ENCODE measurements around the gene RASA1.
A peak's percentile ranks its signal among the peaks of the same experiment; 100 is the strongest.
"Not testable (repeated sequence)": the region's sequence is repeated elsewhere in the genome, so short reads cannot be mapped to it uniquely, and the experiment has no call there.

The RASA1 gene

DNA sequence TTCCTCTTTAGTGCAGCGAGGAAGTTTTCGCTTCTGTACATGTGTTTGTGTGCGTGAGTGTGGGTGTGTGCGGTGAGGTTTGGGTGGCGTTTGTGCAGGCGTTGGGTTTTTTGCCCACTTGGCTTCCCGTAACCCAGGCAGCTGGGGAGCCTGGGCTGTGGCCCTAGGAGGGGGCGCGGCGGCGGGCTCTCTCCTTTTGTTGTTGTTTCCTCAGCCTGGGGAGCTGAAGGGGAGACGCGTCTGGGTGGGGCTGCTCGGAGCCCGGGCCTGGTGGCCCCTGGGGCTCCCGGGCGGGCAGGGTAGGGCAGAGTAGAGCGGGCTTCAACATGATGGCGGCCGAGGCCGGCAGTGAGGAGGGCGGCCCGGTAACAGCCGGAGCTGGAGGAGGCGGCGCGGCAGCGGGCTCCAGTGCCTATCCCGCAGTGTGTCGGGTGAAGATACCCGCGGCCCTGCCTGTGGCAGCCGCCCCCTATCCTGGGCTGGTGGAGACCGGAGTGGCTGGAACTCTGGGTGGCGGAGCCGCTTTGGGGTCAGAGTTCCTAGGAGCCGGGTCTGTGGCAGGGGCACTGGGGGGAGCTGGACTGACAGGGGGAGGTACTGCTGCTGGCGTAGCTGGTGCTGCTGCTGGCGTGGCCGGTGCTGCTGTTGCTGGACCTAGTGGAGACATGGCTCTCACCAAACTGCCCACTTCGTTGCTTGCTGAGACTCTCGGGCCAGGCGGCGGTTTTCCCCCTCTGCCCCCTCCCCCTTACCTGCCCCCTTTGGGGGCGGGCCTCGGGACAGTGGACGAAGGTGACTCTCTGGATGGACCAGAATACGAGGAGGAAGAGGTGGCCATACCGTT is 665 bp downstream of the RASA1 start:
- Histone ChIP-seq H4K91ac (ENCODE audit: low read depth, low read length, poor library complexity) (no peak overlapping the region), H2BK12ac (ENCODE audit: low read length) (no peak overlapping the region), H2BK15ac (ENCODE audit: low read length) (peak overlapping the region; percentile 67), H3K27me3 (ENCODE audit: control insufficient read depth in 3 of 3, insufficient read depth in 3 of 3, low read depth in 1 of 3, low read length in 3 of 3) (no peaks in the 10 kb centered on the region), H3K4me2 (ENCODE audit: insufficient read depth, low read length, poor library complexity, severe bottlenecking) (peak overlapping the region; percentile 65), H3K4me3 (ENCODE audit: low read length in 2 of 2) (peak overlapping the region; percentile 74 to 100), H3K9me3 (replicated peaks in 1 of 2; ENCODE audit: control insufficient read depth in 2 of 2, insufficient read depth in 1 of 2, low read depth in 1 of 2, low read length in 2 of 2) (no peaks in the 10 kb centered on the region), H2BK120ac (ENCODE audit: low read depth, low read length) (no peak overlapping the region), H2BK5ac (ENCODE audit: low read length) (peak overlapping the region; percentile 99), H3K79me1 (ENCODE audit: low read depth, low read length) (peaks cover 5% of the 10 kb centered on the region), H3K27ac (replicated peaks; ENCODE audit: low read length) (peak overlapping the region; percentile 99), H3K18ac (ENCODE audit: low read length) (peak overlapping the region; percentile 93), H2AK5ac (ENCODE audit: low read depth, low read length) (peak overlapping the region; percentile 75), H3K4me1 (ENCODE audit: control insufficient read depth in 2 of 2, insufficient read depth in 1 of 2, low read depth in 1 of 2, low read length in 2 of 2) (peaks cover 0 to 3% of the 10 kb centered on the region in 2 donors), H3K4ac (ENCODE audit: low read length) (no peak overlapping the region), H3K23ac (ENCODE audit: low read depth, low read length, poor library complexity) (peak overlapping the region; percentile 96), H3K9ac (ENCODE audit: low read depth, low read length, poor library complexity) (peak overlapping the region; percentile 93), H3K14ac (ENCODE audit: low read length) (peak overlapping the region; percentile 94), H3K36me3 (replicated peaks in 1 of 2; ENCODE audit: control insufficient read depth in 2 of 2, insufficient read depth in 2 of 2, low read length in 2 of 2) (peaks cover 0 to 24% of the 10 kb centered on the region in 2 donors), H4K8ac (ENCODE audit: low read depth, low read length) (peak overlapping the region; percentile 17), H2AFZ (ENCODE audit: low read length) (peak overlapping the region; percentile 91)
- WGBS, 2 donors (ENCODE audit: extremely low coverage in 2 of 2, insufficient read length in 2 of 2, insufficient replicate concordance in 1 of 2), result no CpG with 5 or more reads among the region's 49 CpGs
- peak; percentile 57 for DNase-seq (ENCODE audit: low spot score)

DNA sequence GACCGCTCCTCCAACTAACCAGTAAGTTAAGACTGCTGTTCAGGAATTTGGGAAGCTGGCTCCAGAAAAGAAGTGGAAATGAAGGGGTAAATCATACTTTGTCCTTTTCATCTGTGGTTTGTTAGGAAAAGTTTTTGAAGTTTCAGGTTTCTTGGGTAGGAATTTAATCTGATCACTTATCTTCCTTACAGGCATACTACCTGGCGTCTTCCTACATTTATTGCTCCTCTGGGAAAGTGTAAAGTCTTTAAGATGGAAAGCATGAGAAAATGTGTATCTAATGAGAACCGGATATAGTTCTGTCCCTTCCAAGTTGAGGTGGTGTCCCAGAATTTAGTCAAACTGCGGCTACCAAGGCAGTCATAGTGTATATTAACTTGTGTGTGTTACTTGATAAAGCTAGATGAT is 1.3 kb downstream of the RASA1 start:
- Histone ChIP-seq H2BK120ac (ENCODE audit: low read depth, low read length) (no peak overlapping the region), H3K4ac (ENCODE audit: low read length) (no peak overlapping the region), H3K4me2 (ENCODE audit: insufficient read depth, low read length, poor library complexity, severe bottlenecking) (peak overlapping the region; percentile 65), H3K23ac (ENCODE audit: low read depth, low read length, poor library complexity) (no peak overlapping the region), H4K8ac (ENCODE audit: low read depth, low read length) (no peak overlapping the region), H3K79me1 (ENCODE audit: low read depth, low read length) (peaks cover 5% of the 10 kb centered on the region), H3K36me3 (replicated peaks in 1 of 2; ENCODE audit: control insufficient read depth in 2 of 2, insufficient read depth in 2 of 2, low read length in 2 of 2) (peaks cover 0 to 24% of the 10 kb centered on the region in 2 donors), H3K14ac (ENCODE audit: low read length) (no peak overlapping the region), H2AFZ (ENCODE audit: low read length) (peak overlapping the region; percentile 91), H2AK5ac (ENCODE audit: low read depth, low read length) (no peak overlapping the region), H3K4me1 (ENCODE audit: control insufficient read depth in 2 of 2, insufficient read depth in 1 of 2, low read depth in 1 of 2, low read length in 2 of 2) (peaks cover 0 to 3% of the 10 kb centered on the region in 2 donors), H3K4me3 (ENCODE audit: low read length in 2 of 2) (peak overlapping the region; percentile 74 to 100), H3K9ac (ENCODE audit: low read depth, low read length, poor library complexity) (peak overlapping the region; percentile 93), H2BK15ac (ENCODE audit: low read length) (no peak overlapping the region), H2BK5ac (ENCODE audit: low read length) (peak overlapping the region; percentile 99), H4K91ac (ENCODE audit: low read depth, low read length, poor library complexity) (no peak overlapping the region), H3K27me3 (ENCODE audit: control insufficient read depth in 3 of 3, insufficient read depth in 3 of 3, low read depth in 1 of 3, low read length in 3 of 3) (no peaks in the 10 kb centered on the region), H2BK12ac (ENCODE audit: low read length) (no peak overlapping the region), H3K9me3 (replicated peaks in 1 of 2; ENCODE audit: control insufficient read depth in 2 of 2, insufficient read depth in 1 of 2, low read depth in 1 of 2, low read length in 2 of 2) (no peaks in the 10 kb centered on the region), H3K27ac (replicated peaks; ENCODE audit: low read length) (no peak overlapping the region), H3K18ac (ENCODE audit: low read length) (no peak overlapping the region)
- WGBS, 2 donors (ENCODE audit: extremely low coverage in 2 of 2, insufficient read length in 2 of 2, insufficient replicate concordance in 1 of 2), result no CpG with 5 or more reads among the region's 4 CpGs
- DNase-seq (ENCODE audit: low spot score), result no peak

- peaks cover 0 to 30% of the 10 kb centered on the region in 2 donors for H3K36me3 ChIP-seq (replicated peaks in 1 of 2; ENCODE audit: control insufficient read depth in 2 of 2, insufficient read depth in 2 of 2, low read length in 2 of 2)
- not testable (repeated sequence) for H3K4ac ChIP-seq (ENCODE audit: low read length); H3K79me1 ChIP-seq (ENCODE audit: low read depth, low read length); H4K91ac ChIP-seq (ENCODE audit: low read depth, low read length, poor library complexity); H3K23ac ChIP-seq (ENCODE audit: low read depth, low read length, poor library complexity); H3K9me3 ChIP-seq (replicated peaks in 1 of 2; ENCODE audit: control insufficient read depth in 2 of 2, insufficient read depth in 1 of 2, low read depth in 1 of 2, low read length in 2 of 2); H3K18ac ChIP-seq (ENCODE audit: low read length); H2AFZ ChIP-seq (ENCODE audit: low read length); H3K4me1 ChIP-seq (ENCODE audit: control insufficient read depth in 2 of 2, insufficient read depth in 1 of 2, low read depth in 1 of 2, low read length in 2 of 2); H3K27me3 ChIP-seq (ENCODE audit: control insufficient read depth in 3 of 3, insufficient read depth in 3 of 3, low read depth in 1 of 3, low read length in 3 of 3); DNase-seq (ENCODE audit: low spot score); H4K8ac ChIP-seq (ENCODE audit: low read depth, low read length); H2AK5ac ChIP-seq (ENCODE audit: low read depth, low read length); H2BK12ac ChIP-seq (ENCODE audit: low read length); H3K9ac ChIP-seq (ENCODE audit: low read depth, low read length, poor library complexity); H2BK15ac ChIP-seq (ENCODE audit: low read length); H2BK120ac ChIP-seq (ENCODE audit: low read depth, low read length); H3K27ac ChIP-seq (replicated peaks; ENCODE audit: low read length); H3K4me3 ChIP-seq (ENCODE audit: low read length in 2 of 2); H2BK5ac ChIP-seq (ENCODE audit: low read length); H3K14ac ChIP-seq (ENCODE audit: low read length); H3K4me2 ChIP-seq (ENCODE audit: insufficient read depth, low read length, poor library complexity, severe bottlenecking)
- no CpG with 5 or more reads among the region's 17 CpGs for WGBS, 2 donors (ENCODE audit: extremely low coverage in 2 of 2, insufficient read length in 2 of 2, insufficient replicate concordance in 1 of 2)
These were observed 3.2 kb downstream of the RASA1 start for GRCh38 chr5:87270888-87271287.

GRCh38 chr5:87276655-87277054 is 9.0 kb downstream of the RASA1 start:
- Histone ChIP-seq H3K18ac (ENCODE audit: low read length) (no peak overlapping the region), H3K27me3 (ENCODE audit: control insufficient read depth in 3 of 3, insufficient read depth in 3 of 3, low read depth in 1 of 3, low read length in 3 of 3) (no peaks in the 10 kb centered on the region), H4K8ac (ENCODE audit: low read depth, low read length) (no peak overlapping the region), H3K27ac (replicated peaks; ENCODE audit: low read length) (no peak overlapping the region), H3K23ac (ENCODE audit: low read depth, low read length, poor library complexity) (no peak overlapping the region), H2AK5ac (ENCODE audit: low read depth, low read length) (no peak overlapping the region), H3K9me3 (replicated peaks in 1 of 2; ENCODE audit: control insufficient read depth in 2 of 2, insufficient read depth in 1 of 2, low read depth in 1 of 2, low read length in 2 of 2) (peaks cover 0 to 3% of the 10 kb centered on the region in 2 donors), H2BK12ac (ENCODE audit: low read length) (no peak overlapping the region), H2AFZ (ENCODE audit: low read length) (no peak overlapping the region), H3K79me1 (ENCODE audit: low read depth, low read length) (peaks cover 2% of the 10 kb centered on the region), H3K4me1 (ENCODE audit: control insufficient read depth in 2 of 2, insufficient read depth in 1 of 2, low read depth in 1 of 2, low read length in 2 of 2) (no peaks in the 10 kb centered on the region), H3K4me2 (ENCODE audit: insufficient read depth, low read length, poor library complexity, severe bottlenecking) (no peak overlapping the region), H2BK120ac (ENCODE audit: low read depth, low read length) (no peak overlapping the region), H2BK15ac (ENCODE audit: low read length) (no peak overlapping the region), H2BK5ac (ENCODE audit: low read length) (no peak overlapping the region), H4K91ac (ENCODE audit: low read depth, low read length, poor library complexity) (no peak overlapping the region), H3K36me3 (replicated peaks in 1 of 2; ENCODE audit: control insufficient read depth in 2 of 2, insufficient read depth in 2 of 2, low read length in 2 of 2) (peaks cover 0 to 38% of the 10 kb centered on the region in 2 donors), H3K4me3 (ENCODE audit: low read length in 2 of 2) (no peak overlapping the region), H3K4ac (ENCODE audit: low read length) (no peak overlapping the region), H3K9ac (ENCODE audit: low read depth, low read length, poor library complexity) (no peak overlapping the region), H3K14ac (ENCODE audit: low read length) (no peak overlapping the region)
- DNase-seq (ENCODE audit: low spot score), result no peak
- WGBS, 2 donors (ENCODE audit: extremely low coverage in 2 of 2, insufficient read length in 2 of 2, insufficient replicate concordance in 1 of 2), result no CpG with 5 or more reads among the region's 1 CpG
